GM13977 (cell line): ENCODE results near the gene THAP7.
"Not testable (repeated sequence)": the region's sequence is repeated elsewhere in the genome, so short reads cannot be mapped to it uniquely, and the experiment has no call there.

ENCODE experiments used
- DNase-seq: peaks from one replicate; pipeline ENCODE4 v3.0.0; 2012; ENCODE audit warnings: low spot score
- CTCF ChIP-seq: IDR thresholded peaks from 2 replicates; pipeline ENCODE4 v1.5.1; 2012; ENCODE audit warnings: mild to moderate bottlenecking, control low read depth; ENCODE audit not compliant: insufficient read depth; ENCODE audit errors: extremely low read depth, missing control alignments
- in situ Hi-C: fragments of 300-500 bp; cut with MboI; formaldehyde crosslinking; loops from one replicate; pipeline ENCODE4 v1.12.0; 2022; ENCODE audit warnings: low sequenced_read_pairs, low pct_unique_long_range_greater_than_20kb, mixed read lengths, inconsistent platforms; ENCODE audit not compliant: unreplicated experiment

THAP7 gene

GRCh38 chr22:21010426-21011113 lies 8.7 kb upstream of the THAP7 start:
- TF ChIP-seq CTCF: no peak
- in situ Hi-C loops: no loop called here
- DNase-seq: no peak

GRCh38 chr22:21009638-21010425 lies 7.9 kb upstream of the THAP7 start:
- DNase-seq: no peak

GRCh38 chr22:21009208-21009607 lies 7.3 kb upstream of the THAP7 start:
- in situ Hi-C loops, DNase-seq: not testable (repeated sequence)

More at GRCh38 chr22:21009638-21010425, 7.9 kb upstream of the THAP7 start:
- in situ Hi-C loops: no loop called here
- TF ChIP-seq CTCF: no peak

- in situ Hi-C loops: no loop called here
- no peak for DNase-seq
- TF ChIP-seq CTCF: no peak
Observed at GRCh38 chr22:21003782-21004181, 1.9 kb upstream of the THAP7 start.

- DNase-seq: no peak
- in situ Hi-C loops: no loop called here
- no peak for TF ChIP-seq CTCF
Observed at GRCh38 chr22:21000987-21001600, 824 bp downstream of the THAP7 start.

- in situ Hi-C loops: no loop called here
- DNase-seq: no peak
- no peak for TF ChIP-seq CTCF
Observed at GRCh38 chr22:21000207-21000986, 1.5 kb downstream of the THAP7 start.
